GM21360 (cell line): Measurements from ENCODE around the gene EFTUD2.
A peak's percentile ranks its signal among the peaks of the same experiment; 100 is the strongest.

Source experiments
- ATAC-seq: cut with Tn5 transposase; IDR thresholded peaks from one replicate; pipeline ENCODE4 v1.9.1; 2021; ENCODE audit warnings: mild to moderate bottlenecking, moderate library complexity; ENCODE audit not compliant: unreplicated experiment

EFTUD2 gene

GRCh38 chr17:44911133-44912001 lies 12.1 kb upstream of the EFTUD2 start:
- no peak for ATAC-seq

- ATAC-seq, result no peak
Observed at GRCh38 chr17:44910231-44911106, 11.2 kb upstream of the EFTUD2 start.

- no peak for ATAC-seq
Observed at GRCh38 chr17:44909681-44910144, 10.5 kb upstream of the EFTUD2 start.

GRCh38 chr17:44908761-44909326 lies 9.6 kb upstream of the EFTUD2 start:
- no peak for ATAC-seq

GRCh38 chr17:44907729-44908470 lies 8.7 kb upstream of the EFTUD2 start:
- ATAC-seq, result no peak

- ATAC-seq, result no peak
Observed at GRCh38 chr17:44906763-44907728, 7.8 kb upstream of the EFTUD2 start.

- ATAC-seq, result no peak
Observed at GRCh38 chr17:44906010-44906646, 6.9 kb upstream of the EFTUD2 start.

GRCh38 chr17:44905006-44906000 lies 6.1 kb upstream of the EFTUD2 start:
- ATAC-seq, result no peak

GRCh38 chr17:44904001-44904984 lies 5.0 kb upstream of the EFTUD2 start:
- no peak for ATAC-seq

- no peak for ATAC-seq
Observed at GRCh38 chr17:44903012-44903685, 3.9 kb upstream of the EFTUD2 start.

GRCh38 chr17:44902135-44902760 lies 3.0 kb upstream of the EFTUD2 start:
- no peak for ATAC-seq

- no peak for ATAC-seq
Observed at GRCh38 chr17:44901411-44901921, 2.2 kb upstream of the EFTUD2 start.

- no peak for ATAC-seq
Observed at GRCh38 chr17:44900894-44901293, 1.6 kb upstream of the EFTUD2 start.

- peak; percentile 5 for ATAC-seq
Observed at GRCh38 chr17:44898768-44899073, 524 bp downstream of the EFTUD2 start.

GRCh38 chr17:44894642-44895041 lies 4.6 kb downstream of the EFTUD2 start:
- no peak for ATAC-seq

- ATAC-seq, result no peak
Observed at GRCh38 chr17:44892250-44892649, 7.0 kb downstream of the EFTUD2 start.
